Calu3 (cell line): Measurements from ENCODE around the gene NUP188. TPM values are rescaled to one million over a fixed set of nuclear protein-coding genes. Genes with fewer than 3 reads are reported as not detected.

Experiments used
- BruUV-seq: library from RNA; stranded (reverse); fragments of 400-500 nt; replicated peaks from 2 replicates; lab custom pipeline; 2021; lab: Mats Ljungman, UMichigan
- CTCF ChIA-PET: fragments of 300-600 bp; sonication (Branson Sonifier 250); formaldehyde crosslinking; loops from one replicate; lab custom pipeline; 2022; ENCODE audit warnings: antibody characterized with exemption; lab: Charles Lee
- DNase-seq: peaks from one replicate; pipeline ENCODE4 v3.0.0; 2022
- H3K27ac Mint-ChIP-seq: one replicate; pipeline ENCODE4 v1.8.0; 2022; ENCODE audit warnings: mixed read lengths; ENCODE audit not compliant: unreplicated experiment
- H3K27me3 Mint-ChIP-seq: one replicate; pipeline ENCODE4 v1.8.0; 2022; ENCODE audit warnings: mixed read lengths; ENCODE audit not compliant: unreplicated experiment
- H3K36me3 Mint-ChIP-seq: one replicate; pipeline ENCODE4 v1.8.0; 2022; ENCODE audit warnings: mild to moderate bottlenecking, moderate library complexity, mixed read lengths; ENCODE audit not compliant: insufficient read depth, unreplicated experiment
- H3K4me1 Mint-ChIP-seq: one replicate; pipeline ENCODE4 v1.8.0; 2022; ENCODE audit warnings: mild to moderate bottlenecking, low read depth, mixed read lengths; ENCODE audit not compliant: unreplicated experiment
- H3K4me3 Mint-ChIP-seq: one replicate; pipeline ENCODE4 v1.8.0; 2022; ENCODE audit warnings: mild to moderate bottlenecking, low read depth, moderate library complexity, mixed read lengths; ENCODE audit not compliant: unreplicated experiment
- H3K9me3 Mint-ChIP-seq: one replicate; pipeline ENCODE4 v1.8.0; 2022; ENCODE audit warnings: low read depth, mixed read lengths; ENCODE audit not compliant: unreplicated experiment
- CTCF ChIP-seq: fragments of 200-600 bp; IDR thresholded peaks from one replicate; pipeline ENCODE4 v1.8.0; 2022; ENCODE audit warnings: antibody characterized with exemption; ENCODE audit not compliant: unreplicated experiment
- intact Hi-C: fragments of 100-400 bp; cut with micrococcal nuclease; formaldehyde crosslinking; loops from one replicate; pipeline ENCODE4 v1.10.0; 2022; ENCODE audit not compliant: unreplicated experiment
- total RNA-seq: library from RNA; stranded (reverse); gene quantifications from 2 replicates; pipeline ENCODE4 v1.2.3, GENCODE V29; 2022

NUP188 gene
- total RNA-seq, 1 experiment from 2014 or later = 34.3 TPM

- peaks cover 4% of the 10 kb centered on the region for H3K36me3 Mint-ChIP-seq
- CTCF ChIA-PET = interaction anchor here (0.6 kb wide), 1 partner anchor 60 kb away, joined by 5 read pairs; no protein-coding TSS in a partner anchor
- H3K27me3 Mint-ChIP-seq = no peaks in the 10 kb centered on the region
- peaks cover 18% of the 10 kb centered on the region for H3K4me1 Mint-ChIP-seq
- H3K9me3 Mint-ChIP-seq = no peaks in the 10 kb centered on the region
- no peak overlapping the region for H3K27ac Mint-ChIP-seq
- no peak for DNase-seq
- no peak for TF ChIP-seq CTCF
- intact Hi-C loops = no loop called here
- BruUV-seq = no TSS peak
- no peak overlapping the region for H3K4me3 Mint-ChIP-seq
Measured at GRCh38 chr9:128908372-128908771, 39.1 kb upstream of the NUP188 start.

GRCh38 chr9:128909859-128910258 is 37.6 kb upstream of the NUP188 start:
- no peak for TF ChIP-seq CTCF
- BruUV-seq = no TSS peak
- CTCF ChIA-PET = interaction anchor here (0.6 kb wide), 1 partner anchor 32 kb away, joined by 3 read pairs; no protein-coding TSS in a partner anchor
- no peaks in the 10 kb centered on the region for H3K27me3 Mint-ChIP-seq
- intact Hi-C loops = no loop called here
- no peak overlapping the region for H3K27ac Mint-ChIP-seq
- H3K9me3 Mint-ChIP-seq = no peaks in the 10 kb centered on the region
- H3K4me1 Mint-ChIP-seq = peaks cover 18% of the 10 kb centered on the region
- H3K36me3 Mint-ChIP-seq = peaks cover 4% of the 10 kb centered on the region
- no peak overlapping the region for H3K4me3 Mint-ChIP-seq
- DNase-seq = no peak

- Mint-ChIP-seq H3K27ac (no peak overlapping the region), H3K4me3 (no peak overlapping the region), H3K36me3 (peaks cover 4% of the 10 kb centered on the region), H3K27me3 (no peaks in the 10 kb centered on the region), H3K9me3 (no peaks in the 10 kb centered on the region), H3K4me1 (peaks cover 18% of the 10 kb centered on the region)
- TF ChIP-seq CTCF = no peak
- DNase-seq = no peak
- CTCF ChIA-PET = interaction anchor here (0.6 kb wide), 1 partner anchor 33 kb away, joined by 3 read pairs; no protein-coding TSS in a partner anchor
- BruUV-seq = no TSS peak
- intact Hi-C loops = no loop called here
Measured at GRCh38 chr9:128910906-128911305, 36.6 kb upstream of the NUP188 start.

- Mint-ChIP-seq H3K36me3 (peaks cover 10% of the 10 kb centered on the region), H3K9me3 (no peaks in the 10 kb centered on the region), H3K27me3 (no peaks in the 10 kb centered on the region), H3K27ac (no peak overlapping the region), H3K4me3 (peak overlapping the region; percentile 11), H3K4me1 (peaks cover 18% of the 10 kb centered on the region)
- DNase-seq = peak; percentile 27
- intact Hi-C loops = no loop called here
- no TSS peak for BruUV-seq
- TF ChIP-seq CTCF = no peak
- CTCF ChIA-PET = no interaction called here
Measured at GRCh38 chr9:128911529-128912035, 35.9 kb upstream of the NUP188 start.
